Skin epidermis (tissue), 12 donors: ENCODE measurements around the gene KIAA1217.

ENCODE experiments used
- H3K27ac ChIP-seq, 21 experiments: fragments of 200-600 bp; sonication (generic) in 11 of 21; one replicate each; pipeline ENCODE4 v1.5.0; 2020; ENCODE audit warnings: mild to moderate bottlenecking in 3 of 21, inconsistent platforms in 2 of 21, moderate library complexity in 2 of 21
- H3K4me3 ChIP-seq, 7 experiments: fragments of 200-600 bp; sonication (generic) in 2 of 7; one replicate each; pipeline ENCODE4 v1.5.0; 2020; ENCODE audit warnings: inconsistent platforms in 2 of 7, mild to moderate bottlenecking in 2 of 7, moderate library complexity in 1 of 7

Gene KIAA1217

DNA sequence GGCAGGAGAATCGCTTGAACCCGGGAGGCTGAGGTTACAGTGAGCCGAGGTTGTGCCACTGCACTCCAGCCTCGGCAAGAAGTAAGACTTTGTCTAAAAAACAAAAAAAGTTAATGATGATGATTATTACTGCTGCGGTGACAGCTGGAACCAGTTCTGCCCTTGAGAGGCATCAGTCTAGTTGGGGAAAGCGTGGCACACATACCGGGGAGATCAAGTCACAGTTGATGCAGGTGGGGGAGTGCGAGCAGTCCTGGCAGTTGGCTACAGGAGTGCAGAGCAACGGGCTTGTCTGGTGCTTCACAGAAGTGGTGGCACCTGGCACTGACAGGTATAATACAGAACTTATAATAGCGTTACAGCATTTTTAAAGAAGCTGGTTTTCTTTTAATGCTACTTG is 341.7 kb downstream of the KIAA1217 start:
- no peak overlapping the region for H3K27ac ChIP-seq

DNA sequence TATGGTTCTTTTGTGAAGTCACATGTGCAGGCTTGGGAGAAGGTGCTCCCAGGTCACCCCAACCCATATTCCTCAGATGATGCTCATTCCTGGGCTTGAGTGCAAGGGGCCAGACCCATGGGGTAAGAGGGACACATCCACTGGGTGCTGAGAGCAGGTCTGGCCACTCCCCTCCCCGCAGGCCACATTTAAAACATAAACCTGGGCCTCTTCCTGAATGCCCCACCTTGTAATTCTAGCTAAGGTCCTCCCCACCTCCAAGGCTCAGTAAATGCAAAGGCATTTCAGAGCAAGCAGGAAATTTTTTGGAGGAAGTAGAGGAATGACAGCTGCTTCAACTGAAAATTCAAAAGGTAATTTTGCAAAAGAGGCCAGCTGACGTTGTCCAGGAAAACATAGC is 342.2 kb downstream of the KIAA1217 start:
- no peak overlapping the region for H3K4me3 ChIP-seq

More for the DNA sequence above, 341.7 kb downstream of the KIAA1217 start:
- H3K4me3 ChIP-seq = no peak overlapping the region

DNA sequence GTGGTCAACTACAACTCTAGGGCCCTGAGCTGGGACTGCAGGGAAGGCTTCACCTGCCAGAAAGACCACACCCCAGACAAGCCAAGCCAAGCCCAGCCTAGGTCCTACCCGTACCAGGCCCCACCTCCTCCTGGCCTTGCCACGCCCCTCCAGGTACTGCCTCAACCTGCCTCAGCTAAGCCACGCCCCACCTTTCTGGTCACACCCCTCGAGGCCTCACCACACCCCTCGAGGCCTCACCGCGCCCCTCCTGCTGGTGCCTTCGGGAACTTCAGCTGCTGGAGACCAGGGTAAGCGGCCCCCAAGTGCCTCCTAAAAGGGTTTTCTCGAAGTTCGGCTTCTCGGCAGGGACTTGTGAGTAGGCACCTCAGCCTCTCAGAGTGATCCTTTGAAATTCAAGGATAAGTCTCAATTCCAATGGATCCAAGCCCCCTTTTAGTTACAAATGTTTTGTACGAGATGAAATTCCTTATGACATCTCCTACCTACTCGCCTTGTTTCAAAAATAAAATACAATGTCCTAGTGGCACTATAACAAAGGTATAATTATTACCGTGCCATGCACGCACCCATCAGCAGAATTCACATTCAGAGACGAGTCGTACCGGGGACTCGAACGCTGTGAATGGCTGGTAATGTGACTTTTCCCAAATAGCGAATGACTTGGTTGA is 343.5 kb downstream of the KIAA1217 start:
- H3K27ac ChIP-seq = no peak overlapping the region

More for the DNA sequence above, 342.2 kb downstream of the KIAA1217 start:
- no peak overlapping the region for H3K27ac ChIP-seq

DNA sequence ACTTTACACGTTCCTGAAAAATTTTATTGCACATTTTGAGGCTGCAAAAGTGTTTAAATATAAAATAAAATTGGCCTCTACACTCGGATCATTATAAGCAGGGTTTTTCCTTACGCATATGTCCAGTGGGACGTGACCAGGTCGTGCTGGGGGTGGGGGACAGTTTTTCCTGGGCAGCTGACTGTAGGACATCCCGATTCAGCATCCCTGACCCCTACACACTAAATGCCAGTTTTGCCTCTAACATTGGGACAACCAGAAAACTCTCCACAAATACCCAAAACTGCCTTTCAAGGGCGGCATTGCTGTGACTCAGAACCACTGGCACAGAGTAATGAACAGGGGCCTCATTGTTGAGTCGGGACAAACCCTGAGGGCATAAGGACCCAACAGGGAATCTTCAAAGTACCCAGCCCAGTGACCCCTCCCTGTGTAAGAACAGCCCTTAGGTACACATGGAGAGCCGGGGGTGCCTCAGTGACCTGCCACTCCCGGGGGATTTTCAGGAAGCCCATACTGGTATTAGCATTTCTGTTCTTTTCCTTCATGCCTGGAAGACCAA is 344.2 kb downstream of the KIAA1217 start:
- H3K4me3 ChIP-seq = no peak overlapping the region

More for the DNA sequence above, 343.5 kb downstream of the KIAA1217 start:
- H3K4me3 ChIP-seq = no peak overlapping the region

DNA sequence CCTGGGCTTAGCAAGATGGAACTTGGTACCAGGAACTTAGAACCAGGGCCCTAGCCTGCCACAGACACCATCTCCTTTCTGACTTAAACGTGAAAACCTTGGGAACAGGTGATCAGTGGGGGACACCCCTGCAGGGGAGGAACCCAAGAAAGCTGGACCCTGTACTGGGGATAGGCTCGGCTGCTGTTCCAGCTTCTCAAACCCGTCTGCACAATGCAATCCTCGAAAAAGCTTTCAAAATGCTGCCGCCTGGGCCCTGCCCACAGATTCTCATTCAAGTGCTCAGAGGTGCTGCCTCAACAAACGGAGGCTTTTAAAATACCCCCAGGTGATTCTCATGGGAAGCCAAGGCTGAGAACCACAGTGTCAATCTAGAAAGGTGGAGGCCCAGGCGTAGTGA is 345.1 kb downstream of the KIAA1217 start:
- no peak overlapping the region for H3K27ac ChIP-seq
- H3K4me3 ChIP-seq = no peak overlapping the region

More for the DNA sequence above, 344.2 kb downstream of the KIAA1217 start:
- H3K27ac ChIP-seq = no peak overlapping the region

DNA sequence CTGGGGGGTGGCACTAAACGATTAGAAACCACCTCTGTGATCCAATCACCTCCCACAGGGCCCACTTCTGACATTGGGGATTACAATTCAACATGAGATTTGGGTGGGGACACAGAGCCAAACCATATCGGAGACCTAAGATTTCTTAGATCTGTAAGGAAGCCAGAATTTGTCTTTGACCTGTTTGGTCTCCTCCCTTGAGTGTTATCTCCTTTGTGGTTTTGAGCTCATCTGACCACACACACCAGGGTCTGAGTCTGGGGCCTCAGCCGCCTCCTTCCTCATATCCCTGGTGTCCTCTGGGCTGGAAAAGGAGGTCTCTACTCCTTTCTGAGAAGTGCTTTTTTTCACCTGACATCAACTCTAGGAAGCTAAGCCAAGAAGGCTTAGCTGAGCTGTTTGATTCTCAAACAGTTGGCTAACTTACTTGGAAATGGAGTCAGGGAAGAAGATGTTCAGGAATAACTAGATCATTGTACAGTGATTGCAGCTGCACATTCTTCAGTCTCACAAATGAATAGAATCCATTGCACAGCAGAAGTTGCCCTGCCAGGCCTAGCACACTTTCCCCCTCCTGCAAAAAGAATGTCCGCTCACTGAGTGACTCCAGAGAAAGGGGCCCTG is 347.3 kb downstream of the KIAA1217 start:
- H3K27ac ChIP-seq = no peak overlapping the region

DNA sequence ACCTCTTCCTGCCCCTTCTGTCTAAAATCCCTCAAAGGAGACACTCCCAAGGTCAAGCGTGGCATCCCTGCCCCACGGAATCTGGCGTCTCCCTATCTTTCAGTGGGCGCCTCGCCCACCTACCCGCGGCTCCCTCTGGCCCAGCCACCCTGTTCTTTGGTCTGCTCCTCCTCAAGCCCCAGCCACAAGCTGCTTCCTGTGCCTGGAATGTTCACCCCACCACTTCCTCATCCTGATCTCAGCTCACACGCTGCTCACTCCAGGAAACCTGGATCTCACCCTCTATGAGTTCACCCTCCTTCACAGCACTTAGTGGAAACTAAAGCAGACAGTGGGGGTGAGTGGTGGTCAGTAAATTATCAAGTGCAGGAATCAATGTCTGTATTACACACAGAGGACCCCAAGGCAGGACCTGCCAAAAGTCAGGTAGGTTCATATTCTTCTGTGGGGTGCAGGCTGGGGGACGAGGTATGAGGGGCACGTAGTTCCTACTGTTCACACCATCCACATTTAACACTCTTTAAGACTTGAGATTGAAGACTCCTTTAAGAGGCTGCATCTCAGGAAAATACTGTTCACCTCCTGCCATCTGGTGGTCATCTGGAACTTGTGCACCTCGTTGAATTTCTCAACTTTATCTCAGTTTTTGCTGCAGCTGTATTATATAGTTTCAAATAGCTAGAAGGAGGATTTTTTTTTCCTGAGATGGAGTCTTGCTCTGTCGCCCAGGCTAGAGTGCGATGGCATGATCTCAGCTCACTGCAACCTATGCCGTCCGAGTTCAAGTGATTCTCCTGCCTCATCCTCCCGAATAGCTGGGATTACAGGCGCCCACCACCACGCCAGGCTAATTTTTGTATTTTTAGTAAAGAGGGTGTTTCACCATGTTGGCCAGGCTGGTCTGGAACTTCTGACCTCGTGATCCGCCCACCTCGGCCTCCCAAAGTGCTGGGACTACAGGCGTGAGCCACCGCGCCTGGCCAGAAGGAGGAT is 348.1 kb downstream of the KIAA1217 start:
- Histone ChIP-seq H3K4me3 (no peak overlapping the region), H3K27ac (no peak overlapping the region)

More for the DNA sequence above, 347.3 kb downstream of the KIAA1217 start:
- H3K4me3 ChIP-seq = no peak overlapping the region

DNA sequence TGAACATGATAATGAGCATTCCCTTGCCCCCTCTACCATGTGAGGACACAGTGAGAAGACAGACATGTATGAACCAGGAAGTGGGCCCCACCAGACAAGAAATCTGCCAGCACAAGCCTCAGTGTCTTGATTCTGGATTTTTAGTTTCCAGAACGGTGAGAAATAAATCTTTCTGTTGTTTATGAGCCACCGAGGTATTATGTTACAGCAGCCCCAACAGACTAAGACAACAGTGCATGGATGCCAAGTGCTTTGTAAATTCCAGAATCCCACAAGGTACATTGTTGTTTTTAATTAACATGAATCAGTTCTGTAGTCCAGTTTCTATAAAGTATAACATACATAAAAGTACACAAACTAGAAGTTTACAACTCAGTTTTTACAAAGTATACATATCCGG is 352.5 kb downstream of the KIAA1217 start:
- no peak overlapping the region for H3K27ac ChIP-seq
- H3K4me3 ChIP-seq = no peak overlapping the region

DNA sequence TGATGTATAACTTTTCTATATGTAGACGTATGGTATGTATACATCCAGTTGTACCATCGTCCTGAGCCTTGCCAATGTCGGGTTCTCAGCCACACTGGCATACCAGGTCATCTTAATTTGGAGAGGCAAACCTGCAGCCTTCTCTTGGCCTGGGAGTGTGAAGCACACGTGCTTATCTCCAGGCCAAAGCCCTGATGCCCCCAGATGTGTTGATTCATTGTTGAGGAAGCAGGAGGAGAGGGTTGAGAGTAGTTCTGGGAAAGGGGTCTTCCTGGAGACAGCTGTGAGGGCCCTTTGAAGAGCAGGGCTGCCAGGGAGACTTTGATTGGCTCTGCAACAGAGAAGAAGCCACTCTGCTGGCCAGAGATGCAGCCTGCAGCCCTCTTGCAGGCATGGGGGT is 359.1 kb downstream of the KIAA1217 start:
- Histone ChIP-seq H3K4me3 (no peak overlapping the region), H3K27ac (no peak overlapping the region)

DNA sequence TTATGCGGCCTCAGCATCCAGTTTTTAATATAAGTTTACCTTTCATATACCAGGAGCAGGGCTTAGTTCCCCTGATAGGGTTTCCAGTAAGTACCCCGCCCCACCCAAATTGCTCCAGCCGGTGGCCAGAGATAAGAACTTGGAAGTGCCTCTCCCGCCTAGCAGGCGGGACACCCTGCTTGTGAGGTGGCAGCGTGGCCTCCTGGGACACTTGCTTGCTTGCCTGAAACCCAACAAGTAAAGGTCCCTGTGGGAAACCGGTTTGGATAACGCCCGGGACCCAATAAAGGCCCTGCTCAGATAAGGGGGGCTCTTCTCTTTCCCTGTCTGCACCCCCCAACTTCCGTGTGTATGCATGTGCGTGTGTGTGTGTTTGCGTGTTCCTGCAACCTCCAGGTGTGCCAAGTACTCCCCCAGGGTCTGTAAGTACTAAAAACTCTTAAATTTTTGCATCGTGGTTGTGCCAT is 360.4 kb downstream of the KIAA1217 start:
- H3K27ac ChIP-seq = no peak overlapping the region
- H3K4me3 ChIP-seq = no peak overlapping the region

DNA sequence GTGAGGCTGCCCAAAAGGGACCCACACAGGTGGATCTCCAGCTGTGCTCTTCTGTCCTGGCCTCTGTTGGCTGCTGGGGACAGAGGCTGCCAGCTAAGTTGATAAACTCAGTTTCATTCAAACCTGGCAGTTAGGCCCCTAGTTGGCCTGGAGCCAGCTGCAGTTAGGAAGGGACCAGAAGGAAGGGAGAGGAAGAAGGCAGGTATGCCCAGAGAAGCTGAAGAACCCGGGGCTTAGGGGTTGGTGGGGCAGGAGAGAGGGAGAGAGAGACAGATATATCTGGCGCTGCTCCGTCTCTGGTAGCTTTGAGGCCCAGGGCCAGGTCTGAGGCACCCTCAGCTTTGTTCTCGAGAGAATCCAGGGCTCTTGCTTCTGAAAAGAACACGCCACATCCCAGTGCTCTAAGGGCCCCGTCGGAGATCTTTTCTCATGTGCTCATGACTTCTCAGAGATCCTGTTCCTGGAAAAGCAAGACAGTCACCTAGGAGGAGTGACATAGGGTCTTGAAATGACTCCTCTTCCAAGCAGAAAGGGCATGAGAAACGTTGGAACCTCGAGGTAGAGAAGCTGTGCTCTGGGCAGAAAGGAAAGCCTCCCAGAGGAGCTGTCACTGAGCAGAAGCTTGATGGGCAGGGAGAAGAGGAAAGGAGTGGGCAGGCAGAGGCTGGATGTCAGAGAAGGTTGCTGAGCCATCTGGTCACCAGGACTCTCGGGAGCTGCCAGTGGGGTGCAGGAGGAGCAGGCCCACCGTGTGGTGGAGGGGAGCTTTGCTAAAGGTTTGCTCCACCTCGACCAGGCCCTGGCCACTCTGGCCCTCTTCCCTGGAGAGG is 361.1 kb downstream of the KIAA1217 start:
- no peak overlapping the region for H3K27ac ChIP-seq

DNA sequence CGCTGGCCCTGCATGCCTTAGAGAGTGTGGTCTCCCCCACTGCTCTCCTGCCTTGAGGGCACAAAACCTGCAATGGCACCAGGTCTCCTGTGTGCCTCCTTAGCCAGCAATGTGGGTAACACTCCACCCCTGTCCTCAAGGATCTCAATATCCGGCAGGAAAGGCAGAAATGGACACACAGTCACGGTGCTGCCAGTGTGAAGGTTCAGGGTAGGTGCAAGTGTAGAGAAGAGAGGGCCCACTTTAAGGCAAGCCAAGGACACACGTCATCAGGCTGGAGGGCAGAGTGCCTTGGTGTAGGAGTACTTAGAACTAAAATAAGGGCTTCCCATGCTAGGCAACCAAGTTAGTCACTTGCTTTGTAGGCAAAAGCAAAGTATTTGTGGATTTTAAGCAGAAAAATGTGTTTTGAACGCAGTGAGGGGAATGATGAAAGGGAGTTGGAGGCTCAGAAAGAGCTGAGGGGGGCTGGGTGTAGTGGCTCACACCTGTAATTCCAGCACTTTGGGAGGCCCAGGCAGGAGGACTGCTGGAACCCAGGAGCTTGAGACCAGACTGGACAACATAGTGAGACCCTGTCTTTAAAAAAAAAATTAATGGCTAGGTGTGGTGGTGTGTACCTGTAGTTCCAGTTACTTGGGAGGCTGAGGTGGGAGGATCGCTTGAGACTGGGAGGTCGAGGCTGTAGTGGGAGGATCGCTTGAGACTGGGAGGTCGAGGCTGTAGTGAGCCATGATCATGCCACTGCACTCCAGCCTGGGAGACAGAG is 361.9 kb downstream of the KIAA1217 start:
- Histone ChIP-seq H3K4me3 (no peak overlapping the region), H3K27ac (no peak overlapping the region)

More for the DNA sequence above, 361.1 kb downstream of the KIAA1217 start:
- no peak overlapping the region for H3K4me3 ChIP-seq

DNA sequence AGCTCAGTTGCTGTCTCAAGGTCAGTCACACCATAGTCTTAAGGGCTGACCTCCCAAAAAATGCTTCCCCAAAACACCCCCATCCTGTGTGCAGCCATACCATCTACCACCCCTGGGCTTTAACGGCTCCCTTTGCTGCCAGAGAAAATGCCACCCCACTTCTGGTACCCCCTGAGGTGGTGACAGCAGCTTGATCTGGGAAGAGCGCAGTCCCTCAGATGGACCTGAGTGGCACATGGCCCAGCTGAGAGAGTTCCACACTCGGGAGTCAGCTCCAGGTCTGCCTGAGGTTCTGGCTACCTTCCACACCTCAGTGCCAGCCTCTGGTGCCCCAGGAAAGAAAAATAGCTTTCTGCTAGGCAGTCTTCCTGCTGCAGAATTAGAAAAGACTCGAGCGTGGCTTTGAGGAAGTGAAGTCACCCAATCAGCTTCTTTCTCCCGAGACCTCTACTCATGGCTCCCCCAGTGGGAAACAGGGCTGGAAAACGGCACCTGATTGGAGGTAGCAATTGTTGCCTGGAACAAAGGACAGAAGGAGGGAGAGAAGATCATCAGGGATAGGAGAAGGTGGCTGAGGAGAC is 363.0 kb downstream of the KIAA1217 start:
- H3K4me3 ChIP-seq = no peak overlapping the region
- no peak overlapping the region for H3K27ac ChIP-seq

DNA sequence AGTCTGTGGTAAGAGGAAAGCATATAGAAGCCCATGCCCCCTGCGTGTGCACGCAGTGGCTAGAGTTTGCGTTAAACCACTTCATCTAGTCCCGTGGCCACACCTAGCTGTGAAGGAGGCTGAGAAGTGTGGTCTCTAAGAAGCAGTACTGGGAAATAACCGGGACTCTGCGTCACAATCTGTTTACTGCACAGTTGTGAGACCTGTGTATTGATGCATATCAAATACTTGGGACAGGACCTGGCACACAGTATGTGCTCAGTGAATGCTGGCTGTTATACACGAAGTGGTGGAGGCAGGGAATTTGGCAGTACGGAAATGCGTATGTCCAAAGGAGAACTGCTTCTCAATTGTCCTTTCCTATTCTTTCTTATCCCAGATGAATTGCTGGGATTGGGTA is 365.2 kb downstream of the KIAA1217 start:
- H3K27ac ChIP-seq = no peak overlapping the region
- no peak overlapping the region for H3K4me3 ChIP-seq

DNA sequence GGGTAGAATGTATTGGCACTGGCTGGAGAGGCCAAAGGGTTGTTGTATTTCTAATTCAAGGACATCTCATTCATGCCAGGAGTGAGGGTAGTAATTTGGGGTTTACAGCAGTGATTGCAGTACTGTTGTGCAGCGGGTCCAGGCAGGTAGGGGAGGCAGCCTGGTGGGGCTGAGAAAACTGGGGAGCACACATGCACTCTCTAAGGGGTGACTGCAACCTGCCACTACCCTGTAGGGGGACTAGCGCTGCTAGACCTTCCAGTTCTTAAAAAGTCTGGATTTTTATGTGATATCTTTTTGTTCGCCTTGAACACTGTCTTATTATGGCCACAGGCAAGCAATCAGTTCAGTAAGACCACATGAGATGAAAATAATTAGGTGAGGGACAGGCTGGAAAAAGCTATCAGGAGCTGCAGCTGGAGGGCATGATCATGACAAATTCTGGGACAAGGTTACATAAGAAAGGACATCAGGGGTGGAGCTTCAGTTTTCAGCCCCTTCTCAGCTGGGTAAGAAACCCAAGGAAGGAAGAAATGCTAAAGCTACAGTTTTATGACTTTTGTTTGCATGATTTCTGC is 365.7 kb downstream of the KIAA1217 start:
- Histone ChIP-seq H3K27ac (no peak overlapping the region), H3K4me3 (no peak overlapping the region)

DNA sequence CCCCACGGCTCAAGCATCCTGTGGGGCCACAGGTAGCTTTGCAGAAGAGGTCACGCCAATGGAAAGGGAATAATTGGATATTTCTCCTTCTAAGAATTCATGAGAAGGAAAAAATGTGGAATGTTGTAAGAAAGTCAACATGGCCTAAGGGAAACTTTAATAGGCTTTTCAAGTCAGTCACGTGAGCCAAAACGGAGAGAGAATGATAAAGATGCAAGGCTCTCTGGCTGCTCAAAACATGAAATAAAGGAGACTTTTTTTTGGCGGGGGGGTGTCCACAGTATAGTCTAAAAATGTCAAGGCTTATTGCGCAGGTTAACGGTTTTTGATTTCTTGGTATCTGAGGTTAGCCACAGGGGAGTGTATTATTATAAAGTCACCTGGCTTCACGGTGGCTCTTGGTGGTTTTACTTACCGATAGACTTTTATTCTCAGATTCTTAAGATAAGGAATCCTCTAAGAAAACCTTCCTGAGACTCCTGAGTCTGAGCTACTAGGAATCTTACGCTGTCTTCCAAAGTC is 366.6 kb downstream of the KIAA1217 start:
- no peak overlapping the region for H3K4me3 ChIP-seq
- no peak overlapping the region for H3K27ac ChIP-seq

DNA sequence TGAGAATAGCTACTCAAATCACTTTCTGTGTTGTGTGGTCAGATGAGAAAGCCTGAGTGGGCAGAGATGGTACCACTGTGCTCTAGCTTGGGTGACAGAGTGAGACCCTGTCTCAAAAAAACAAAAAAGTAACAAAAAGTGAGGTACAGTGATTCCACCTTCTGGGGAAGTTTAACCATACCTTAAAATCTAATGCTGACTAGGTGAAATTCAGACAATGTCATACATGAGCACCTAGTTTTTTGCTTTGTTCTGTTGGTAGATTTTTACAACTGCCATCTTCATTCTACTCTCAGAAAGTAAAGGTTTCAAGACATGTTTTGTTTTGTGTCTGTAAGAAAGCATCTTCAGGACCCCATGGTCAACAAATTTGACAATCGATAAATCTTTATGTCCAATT is 370.5 kb downstream of the KIAA1217 start:
- H3K27ac ChIP-seq = no peak overlapping the region

More for the DNA sequence above, 370.5 kb downstream of the KIAA1217 start:
- H3K4me3 ChIP-seq = no peak overlapping the region
